ENCODE results near the gene HMG20B.
A peak's percentile ranks its signal among the peaks of the same experiment; 100 is the strongest.

Gene HMG20B

DNA sequence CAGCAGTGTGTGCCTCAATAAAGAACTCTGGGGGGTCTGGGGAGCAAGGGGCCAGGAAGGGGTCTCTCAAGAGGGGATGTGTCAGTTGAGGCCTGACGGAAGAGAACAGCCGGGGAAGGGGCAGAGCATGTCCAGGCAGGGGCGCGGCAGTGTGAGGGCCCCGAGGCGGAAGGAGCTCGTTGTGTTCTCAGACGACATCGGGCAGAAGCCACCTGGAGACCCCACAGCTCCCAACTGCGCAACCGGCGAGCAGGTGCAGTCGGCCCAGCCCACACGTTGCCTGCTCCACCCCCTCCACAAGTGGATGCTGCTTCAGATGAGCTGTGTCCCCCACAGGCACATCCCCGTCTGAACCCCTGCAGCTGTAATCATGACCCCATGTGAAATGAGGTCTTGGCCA is 48.9 kb downstream of the HMG20B start:
- peaks cover 0 to 34% (median 28%) of the 10 kb centered on the region in 4 donors for H3K4me1 ChIP-seq

DNA sequence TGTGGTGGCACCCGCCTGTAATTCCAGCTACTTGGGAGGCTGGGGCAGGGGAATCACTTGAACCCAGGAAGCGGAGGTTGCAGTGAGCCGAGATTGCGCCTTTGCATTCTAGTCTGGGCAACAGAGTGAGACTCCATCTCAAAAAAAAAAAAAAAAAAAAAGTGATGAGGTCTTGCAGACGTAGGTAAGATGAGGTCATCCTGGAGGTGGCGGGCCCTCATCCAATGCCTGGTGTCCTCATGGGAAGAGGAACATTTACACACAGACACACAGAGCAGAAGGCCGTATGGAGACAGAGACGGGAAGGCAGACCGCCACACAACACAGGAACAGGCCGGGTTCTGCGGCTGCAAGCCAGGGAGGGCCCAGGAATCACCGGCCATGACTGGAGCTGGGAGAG is 49.5 kb downstream of the HMG20B start:
- peaks cover 0 to 35% (median 29%) of the 10 kb centered on the region in 4 donors for H3K4me1 ChIP-seq
- no peak for DNase-seq
- no peaks in the 10 kb centered on the region for H3K27me3 ChIP-seq
- intact Hi-C loops (cut with DNase I; ENCODE audit: low total_unique reads), result no loop called here
- H3K27ac ChIP-seq, result no peak overlapping the region
- H3K36me3 ChIP-seq, result peaks cover 15 to 62% (median 46%) of the 10 kb centered on the region in 3 donors
- no peak for TF ChIP-seq CTCF (IDR thresholded peaks at IDR 0.05)
- no peaks in the 10 kb centered on the region for H3K9me3 ChIP-seq
- H3K4me3 ChIP-seq, result no peak overlapping the region

More for the DNA sequence above, 48.9 kb downstream of the HMG20B start:
- Histone ChIP-seq H3K27me3 (no peaks in the 10 kb centered on the region), H3K27ac (no peak overlapping the region), H3K9me3 (no peaks in the 10 kb centered on the region), H3K36me3 (peaks cover 15 to 68% (median 46%) of the 10 kb centered on the region in 3 donors), H3K4me3 (no peak overlapping the region)
- intact Hi-C loops (cut with DNase I; ENCODE audit: low total_unique reads), result no loop called here
- TF ChIP-seq CTCF (IDR thresholded peaks at IDR 0.05), result no peak
- DNase-seq, result no peak

DNA sequence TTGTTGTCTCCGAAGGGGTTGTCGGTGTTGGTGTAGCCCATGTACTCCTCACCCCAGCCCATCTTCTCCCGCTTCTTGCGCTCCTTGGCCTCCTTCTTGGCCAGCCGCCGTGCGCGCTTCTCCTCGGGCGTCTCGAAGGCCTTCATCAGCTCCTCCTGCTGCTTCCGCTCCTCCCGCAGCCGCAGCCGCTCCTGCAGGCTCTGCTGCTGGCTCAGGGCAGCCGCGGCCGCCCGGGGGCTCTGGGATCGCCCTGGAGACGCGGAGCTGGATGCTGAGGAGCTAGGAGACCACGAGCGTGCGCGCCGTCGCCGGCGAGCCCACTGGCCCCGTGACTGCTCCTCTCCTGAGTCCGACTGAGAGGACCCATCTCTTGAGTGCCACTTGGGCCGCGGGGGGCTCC is 51.0 kb downstream of the HMG20B start:
- H3K27ac ChIP-seq, result no peak overlapping the region
- intact Hi-C loops (cut with DNase I; ENCODE audit: low total_unique reads), result no loop called here
- no peak for DNase-seq
- no peak for TF ChIP-seq CTCF (IDR thresholded peaks at IDR 0.05)
- no peaks in the 10 kb centered on the region for H3K9me3 ChIP-seq
- H3K4me1 ChIP-seq, result peaks cover 0 to 33% (median 26%) of the 10 kb centered on the region in 4 donors
- H3K36me3 ChIP-seq, result peaks cover 15 to 53% (median 46%) of the 10 kb centered on the region in 3 donors
- no peak overlapping the region for H3K4me3 ChIP-seq
- no peaks in the 10 kb centered on the region for H3K27me3 ChIP-seq

GRCh38 chr19:3625996-3626472 is 53.3 kb downstream of the HMG20B start:
- H3K4me3 ChIP-seq, result peak overlapping the region; percentile 72 to 76
- H3K9me3 ChIP-seq, result no peaks in the 10 kb centered on the region
- intact Hi-C loops (cut with DNase I; ENCODE audit: low total_unique reads), result no loop called here
- peaks cover 15 to 40% (median 33%) of the 10 kb centered on the region in 3 donors for H3K36me3 ChIP-seq
- H3K4me1 ChIP-seq, result peaks cover 0 to 30% (median 25%) of the 10 kb centered on the region in 4 donors
- no peaks in the 10 kb centered on the region for H3K27me3 ChIP-seq
- DNase-seq, result no peak
- TF ChIP-seq CTCF (IDR thresholded peaks at IDR 0.05), result no peak
- H3K27ac ChIP-seq, result peak overlapping the region; percentile 81 to 82

- no peaks in the 10 kb centered on the region for H3K27me3 ChIP-seq
- TF ChIP-seq CTCF (IDR thresholded peaks at IDR 0.05), result no peak
- intact Hi-C loops (cut with DNase I; ENCODE audit: low total_unique reads), result no loop called here
- DNase-seq, result peak; percentile 99
- H3K9me3 ChIP-seq, result no peaks in the 10 kb centered on the region
- H3K4me3 ChIP-seq, result peak within 1 kb of the TSS; percentile 72 to 76
- peaks cover 0 to 30% (median 25%) of the 10 kb centered on the region in 4 donors for H3K4me1 ChIP-seq
- peaks cover 13 to 40% (median 33%) of the 10 kb centered on the region in 3 donors for H3K36me3 ChIP-seq
- H3K27ac ChIP-seq, result peak within 1 kb of the TSS; percentile 81 to 82
These were observed 54.0 kb downstream of the HMG20B start, which contains the start of gene CACTIN for GRCh38 chr19:3626473-3627350. Gene CACTIN, minus strand, starts transcription at chr19:3626790. Its CDS starts 28 bp downstream, at chr19:3626762.

Measured in tibial artery (tissue), 4 donors.